HG03457 (cell line): ENCODE measurements around the gene PSMD3.
"Not testable (repeated sequence)": the region's sequence is repeated elsewhere in the genome, so short reads cannot be mapped to it uniquely, and the experiment has no call there.

Source experiments
- ATAC-seq: cut with Tn5 transposase; IDR thresholded peaks from one replicate; pipeline ENCODE4 v1.9.1; 2021; ENCODE audit warnings: moderate number of reproducible peaks; ENCODE audit not compliant: unreplicated experiment

PSMD3 gene

DNA sequence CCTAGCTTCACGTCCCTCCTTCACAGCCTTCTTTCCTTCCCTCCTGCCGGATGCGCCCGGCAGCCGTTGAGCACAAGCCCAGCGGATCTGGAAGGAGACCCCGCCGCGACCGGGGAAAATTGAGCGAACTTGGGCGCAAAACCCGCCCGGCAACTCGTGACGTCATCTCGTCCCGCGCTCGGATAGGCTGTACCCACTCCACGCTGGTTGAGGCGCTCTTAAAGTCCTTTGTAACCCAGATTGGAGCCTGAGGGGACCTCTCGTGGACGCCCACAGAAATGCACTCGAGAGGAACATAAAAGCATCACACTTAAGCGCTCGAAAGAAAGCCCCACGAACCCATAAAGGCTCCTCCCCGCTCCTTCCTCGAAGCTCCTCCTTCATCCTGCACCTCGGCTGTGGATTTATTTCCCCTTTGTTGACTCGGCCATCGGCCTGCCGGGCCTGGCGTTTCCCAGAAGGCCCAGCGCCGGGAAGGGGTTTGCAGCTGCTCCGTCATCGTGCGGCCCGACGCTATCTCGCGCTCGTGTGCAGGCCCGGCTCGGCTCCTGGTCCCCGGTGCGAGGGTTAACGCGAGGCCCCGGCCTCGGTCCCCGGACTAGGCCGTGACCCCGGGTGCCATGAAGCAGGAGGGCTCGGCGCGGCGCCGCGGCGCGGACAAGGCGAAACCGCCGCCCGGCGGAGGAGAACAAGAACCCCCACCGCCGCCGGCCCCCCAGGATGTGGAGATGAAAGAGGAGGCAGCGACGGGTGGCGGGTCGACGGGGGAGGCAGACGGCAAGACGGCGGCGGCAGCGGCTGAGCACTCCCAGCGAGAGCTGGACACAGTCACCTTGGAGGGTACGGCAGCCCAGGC is at the start of gene PSMD3:
Gene PSMD3, plus strand, starts transcription at position 457 of the 856 bp plus-strand sequence. Its CDS starts 164 bp downstream, at position 621.
- peak; percentile 81 for ATAC-seq

DNA sequence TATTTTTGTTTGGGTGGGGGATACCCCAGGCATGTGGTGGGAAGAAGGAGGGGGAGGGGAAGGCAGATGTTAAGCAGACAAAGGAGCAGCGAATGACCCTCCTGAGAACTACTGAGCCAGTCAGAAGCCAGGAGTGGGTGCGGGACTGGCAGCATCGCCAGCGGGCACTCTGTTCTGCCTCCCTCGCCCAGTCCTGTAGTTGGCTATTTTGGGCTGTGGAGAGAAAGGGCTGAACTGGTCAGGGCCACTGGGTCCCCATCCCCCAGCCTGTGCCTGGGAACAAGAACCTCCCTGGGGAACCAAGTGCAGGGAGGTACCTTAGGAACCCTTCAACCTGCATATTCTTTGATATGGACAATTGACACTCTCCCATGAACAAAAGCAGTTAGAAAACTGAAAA is 46.7 kb upstream of the PSMD3 start:
- ATAC-seq: no peak

DNA sequence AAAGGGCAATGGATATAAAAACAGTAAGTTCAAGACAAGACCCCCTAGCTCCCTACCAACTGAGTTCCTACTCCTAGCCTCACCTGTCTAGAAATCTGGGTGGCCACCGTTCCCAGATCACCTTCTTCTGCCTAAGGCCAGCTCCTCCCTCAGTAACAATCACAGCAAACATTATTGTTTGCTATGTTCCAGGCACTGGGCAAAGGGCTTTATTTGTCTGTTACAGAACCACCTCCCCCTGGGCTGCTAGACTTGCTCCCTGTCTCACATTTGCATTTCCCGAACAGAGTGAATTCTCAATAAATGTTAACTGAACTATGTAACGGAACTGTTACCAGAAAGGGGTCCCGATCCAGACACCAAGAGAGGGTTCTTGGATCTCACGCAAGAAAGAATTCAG is 46.3 kb upstream of the PSMD3 start:
- no peak for ATAC-seq

DNA sequence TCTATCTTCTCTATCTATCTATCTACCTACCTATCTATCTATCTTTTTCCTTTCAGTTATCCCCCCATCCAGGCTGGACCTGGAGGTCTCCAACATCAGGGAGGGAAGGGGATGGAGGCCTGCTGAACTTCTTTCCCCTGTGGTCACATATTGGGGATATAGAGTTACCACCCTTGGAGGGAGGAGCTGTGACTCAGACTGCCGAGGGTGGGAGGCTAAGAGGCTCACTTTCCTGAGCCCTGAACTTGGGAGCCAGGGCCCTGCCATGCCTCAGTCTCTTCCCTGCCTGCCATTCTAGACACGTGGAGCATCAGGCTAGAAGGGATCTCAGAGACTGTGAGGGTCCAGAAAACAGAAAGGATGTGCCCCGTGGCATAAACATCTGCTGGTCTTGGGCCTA is 44.7 kb upstream of the PSMD3 start:
- no peak for ATAC-seq

DNA sequence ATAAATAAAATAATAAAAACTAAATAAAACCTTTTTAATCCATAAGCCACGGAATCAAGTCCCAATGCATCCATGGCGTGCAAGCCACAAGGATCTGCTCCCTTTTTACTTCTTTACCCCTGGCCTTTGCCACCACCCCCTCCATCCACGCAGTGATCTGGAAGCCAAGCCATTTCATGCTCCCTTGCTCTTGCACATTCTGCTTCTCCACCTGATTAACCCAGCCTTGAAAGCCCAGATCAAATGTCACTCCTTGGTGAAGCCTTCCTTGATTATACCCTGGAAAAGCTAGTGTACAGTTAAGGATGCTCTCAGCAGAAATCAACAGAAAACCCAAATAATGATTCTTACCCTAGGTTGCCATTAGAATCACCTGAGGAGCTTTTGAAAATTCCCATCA is 43.2 kb upstream of the PSMD3 start:
- no peak for ATAC-seq

DNA sequence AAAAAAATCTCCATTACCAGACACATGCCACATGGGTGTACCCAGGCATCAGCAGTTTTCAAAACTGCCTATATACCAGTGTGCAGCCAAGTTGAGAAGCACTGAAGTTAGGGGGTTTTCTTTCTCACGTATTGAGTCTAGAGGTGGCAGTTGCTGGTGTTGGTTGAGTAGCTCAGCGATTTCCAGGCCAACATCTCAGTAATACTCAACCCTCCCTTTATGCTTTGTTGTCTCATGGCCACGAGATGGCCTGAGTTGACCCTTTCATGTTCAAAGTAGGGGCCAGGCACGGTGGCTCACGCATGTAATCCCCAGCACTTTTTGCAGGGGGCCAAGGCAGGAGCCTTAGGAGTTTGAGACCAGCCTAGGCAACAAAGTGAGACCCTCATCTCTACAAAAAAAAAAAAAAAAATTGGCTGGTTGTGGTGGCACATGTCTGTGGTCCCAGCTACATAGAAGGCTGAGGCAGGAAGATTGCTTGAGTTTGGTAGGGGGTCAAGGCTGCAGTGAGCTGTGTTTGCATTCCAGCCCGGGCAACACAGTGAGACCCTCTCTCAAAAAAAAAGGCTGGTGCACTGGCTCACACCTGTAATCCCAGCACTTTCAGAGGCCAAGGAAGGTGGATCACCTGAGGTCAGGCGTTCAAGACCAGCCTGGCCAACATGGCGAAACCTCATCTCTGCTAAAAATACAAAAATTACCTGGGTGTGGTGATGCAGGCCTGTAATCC is 42.3 kb upstream of the PSMD3 start:
- ATAC-seq: no peak

DNA sequence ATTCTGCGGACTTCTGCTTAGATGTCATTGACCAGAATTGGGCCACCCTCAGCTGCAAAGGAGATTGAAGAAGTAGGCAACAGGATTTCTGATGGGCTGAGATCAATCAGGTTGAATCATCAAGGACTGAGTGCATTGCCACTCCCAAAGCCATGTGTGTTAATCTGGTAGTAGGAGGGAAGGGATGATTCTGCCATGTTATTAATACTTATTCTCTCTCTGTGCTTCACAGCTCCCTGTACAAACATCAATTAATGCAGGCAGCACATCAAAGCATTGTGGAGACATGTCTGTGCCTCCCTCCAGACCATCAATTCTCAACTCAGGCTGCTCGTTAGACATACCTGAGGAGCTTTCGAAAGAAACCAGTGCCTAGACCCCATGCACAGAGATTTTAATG is 41.5 kb upstream of the PSMD3 start:
- no peak for ATAC-seq

DNA sequence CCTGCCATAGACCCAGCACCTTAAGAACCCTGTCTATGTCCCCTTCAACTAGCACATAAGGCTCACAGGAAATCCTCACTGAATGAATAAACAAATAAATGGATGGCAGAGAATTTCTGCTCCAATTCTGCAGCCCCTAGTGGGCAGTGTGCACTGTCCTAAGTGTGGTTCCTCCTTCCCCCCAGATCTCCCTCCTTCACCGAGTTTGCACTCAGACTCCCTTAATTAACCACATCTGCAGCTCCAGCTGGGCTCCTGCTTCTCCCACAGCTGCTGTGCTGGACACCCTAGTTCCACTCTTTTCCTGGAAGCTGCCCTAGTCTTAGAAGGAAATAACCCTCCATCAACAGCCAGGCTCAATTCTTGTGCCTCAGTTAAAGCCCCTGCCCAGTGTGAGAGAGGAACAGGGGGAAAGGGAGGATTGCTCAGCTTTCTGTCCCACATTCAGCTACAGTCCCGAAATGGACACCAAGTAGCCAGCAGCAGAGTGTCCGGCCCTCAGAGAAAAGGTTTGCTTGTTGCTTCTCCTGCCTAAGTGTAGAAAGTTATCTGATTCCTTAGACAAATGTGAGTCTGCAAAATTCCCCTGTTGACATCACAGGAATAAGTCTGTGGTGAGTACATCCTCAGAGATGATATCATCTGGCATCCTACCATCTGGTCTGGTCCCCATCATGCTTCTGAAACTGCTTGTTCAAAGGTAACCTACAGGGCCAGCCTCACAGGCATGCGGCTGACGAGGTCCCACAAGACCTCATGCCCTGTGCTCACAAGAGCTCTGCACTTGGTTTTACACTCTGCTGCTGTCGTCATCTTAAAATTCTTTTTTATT is 40.8 kb upstream of the PSMD3 start:
- ATAC-seq: peak; percentile 40

DNA sequence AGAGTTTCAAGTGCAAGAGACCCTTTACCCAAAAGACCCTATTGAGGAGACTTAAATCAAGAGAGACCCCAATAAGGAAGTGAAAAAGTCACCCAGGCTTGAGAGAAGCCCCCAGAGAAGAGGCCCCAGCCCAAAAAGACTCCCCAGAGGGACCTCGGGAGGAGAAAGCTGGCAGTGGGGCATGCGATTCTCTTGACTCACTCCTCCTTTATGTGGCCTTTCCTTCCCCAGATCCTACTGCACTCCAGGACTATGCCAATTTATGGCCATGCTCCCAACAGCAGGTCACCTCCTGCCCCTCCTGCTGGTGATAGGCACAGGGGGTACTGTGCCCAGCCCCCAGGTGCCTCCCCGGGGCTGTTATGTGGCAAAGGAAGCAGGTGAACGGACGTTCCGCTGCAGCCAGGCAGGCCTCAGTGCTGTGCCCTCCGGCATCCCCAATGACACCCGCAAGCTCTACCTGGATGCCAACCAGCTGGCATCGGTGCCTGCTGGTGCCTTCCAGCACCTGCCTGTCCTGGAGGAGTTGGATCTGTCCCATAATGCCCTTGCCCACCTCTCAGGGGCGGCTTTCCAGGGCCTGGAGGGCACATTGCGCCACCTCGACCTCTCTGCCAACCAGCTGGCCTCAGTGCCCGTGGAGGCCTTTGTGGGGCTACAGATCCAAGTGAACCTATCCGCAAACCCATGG is 36.8 kb upstream of the PSMD3 start:
- ATAC-seq: no peak

DNA sequence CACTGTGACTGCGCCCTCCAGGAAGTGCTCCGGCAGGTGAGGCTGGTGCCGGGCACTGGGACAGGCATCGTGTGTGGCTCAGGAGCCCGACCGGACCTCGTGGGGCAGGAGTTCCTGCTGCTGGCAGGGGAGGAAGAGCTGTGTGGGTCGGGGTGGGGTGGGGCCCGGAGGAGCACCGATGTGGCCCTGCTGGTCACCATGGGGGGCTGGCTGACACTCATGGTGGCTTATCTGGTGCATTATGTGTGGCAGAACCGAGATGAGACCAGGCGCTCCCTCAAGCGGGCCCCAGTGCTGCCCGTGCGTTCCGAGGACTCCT is 36.3 kb upstream of the PSMD3 start:
- no peak for ATAC-seq

DNA sequence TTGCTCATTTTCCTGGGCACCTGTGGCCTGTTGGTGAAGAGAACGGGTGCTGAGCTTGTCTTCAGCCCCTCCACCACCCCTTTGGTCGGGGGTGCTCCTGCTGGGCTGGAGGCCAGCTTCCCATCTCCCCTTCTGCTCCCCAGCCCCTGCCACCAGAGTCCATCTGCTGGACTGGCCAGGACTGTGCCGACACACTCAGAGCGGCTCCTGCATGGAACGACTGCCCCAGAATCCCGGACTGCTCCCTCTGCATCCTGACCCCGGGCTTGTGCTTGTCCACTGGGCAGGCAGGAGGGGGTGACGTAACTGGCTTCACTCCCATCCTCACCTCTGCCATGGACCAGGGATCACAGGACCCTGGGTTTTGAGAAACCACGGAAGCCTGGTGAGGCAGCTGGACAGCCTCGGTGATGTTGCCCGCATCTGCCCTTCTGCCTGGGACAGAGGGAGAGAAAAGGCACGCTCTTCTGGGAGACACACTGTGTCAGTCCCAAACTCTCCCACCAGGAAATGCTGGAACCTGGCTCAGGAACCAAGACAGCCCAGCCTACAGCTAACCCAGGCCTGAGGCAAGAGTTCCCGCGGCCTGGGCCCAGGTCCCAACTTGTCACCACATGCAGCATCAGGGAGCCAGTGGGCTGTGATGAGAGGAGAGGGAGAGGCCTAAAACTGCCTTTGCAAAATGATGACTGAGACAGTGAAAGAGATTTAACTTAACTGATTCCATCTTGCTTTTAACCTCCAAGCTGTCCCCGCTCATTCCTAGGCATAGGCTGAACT is 33.9 kb upstream of the PSMD3 start:
- ATAC-seq: no peak

DNA sequence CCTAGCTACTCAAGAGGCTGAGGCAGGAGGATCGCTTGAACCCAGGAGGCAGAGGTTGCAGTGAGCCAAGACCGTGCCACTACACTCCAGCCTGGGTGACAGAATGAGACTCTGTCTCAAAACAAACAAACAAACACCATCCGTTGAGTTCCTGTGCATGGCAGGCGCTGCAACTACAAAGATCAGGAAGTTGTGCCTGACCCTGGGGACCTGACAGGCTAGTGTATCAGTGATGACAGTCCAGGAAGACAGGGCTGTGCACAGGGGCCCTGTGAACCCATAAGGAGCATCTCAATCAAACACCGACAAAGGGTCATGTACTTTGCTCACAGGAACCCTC is 32.1 kb upstream of the PSMD3 start:
- ATAC-seq: not testable (repeated sequence)

DNA sequence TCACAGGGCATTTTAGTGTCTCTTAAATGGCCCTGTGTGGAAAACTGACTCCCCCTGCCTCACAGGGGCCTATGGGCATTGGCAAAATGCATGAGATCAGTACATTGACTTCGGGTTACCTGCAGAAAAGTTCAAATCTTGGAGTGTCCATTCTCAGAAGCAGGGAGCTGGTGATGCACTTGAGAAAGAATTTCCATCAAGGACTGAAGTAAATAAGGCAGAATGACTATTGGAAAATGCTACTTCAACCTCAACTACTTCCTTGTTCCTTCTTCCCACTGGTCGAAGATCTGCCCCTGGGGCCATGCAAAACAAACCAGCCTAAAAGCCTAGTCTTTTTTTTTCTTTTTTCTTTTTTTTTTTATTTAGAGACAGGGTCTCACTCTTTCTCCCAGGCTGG is 31.6 kb upstream of the PSMD3 start:
- no peak for ATAC-seq

DNA sequence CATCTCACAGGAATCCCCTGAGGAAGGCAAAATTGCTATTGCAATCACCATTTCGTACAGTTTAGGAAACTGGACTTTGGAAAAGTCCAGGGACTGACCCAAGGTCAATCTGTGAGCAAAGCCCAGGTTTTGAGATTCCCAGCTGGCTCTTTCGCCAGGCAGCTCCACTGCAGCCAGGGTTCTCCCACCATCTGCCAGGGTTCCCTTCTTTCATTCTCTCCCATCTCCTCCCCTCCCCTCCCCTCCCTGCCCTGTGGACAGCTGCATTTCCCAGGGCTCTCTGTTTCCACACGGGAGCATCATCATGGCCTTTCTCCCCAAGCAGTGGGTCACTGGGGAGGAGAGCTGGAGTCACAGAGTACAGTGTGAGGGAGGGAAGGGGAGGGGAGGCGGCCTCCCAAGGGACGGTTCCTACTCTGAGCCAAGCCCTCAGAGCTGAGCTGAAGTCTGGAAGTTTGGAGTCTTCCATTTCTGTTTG is 29.7 kb upstream of the PSMD3 start:
- no peak for ATAC-seq

DNA sequence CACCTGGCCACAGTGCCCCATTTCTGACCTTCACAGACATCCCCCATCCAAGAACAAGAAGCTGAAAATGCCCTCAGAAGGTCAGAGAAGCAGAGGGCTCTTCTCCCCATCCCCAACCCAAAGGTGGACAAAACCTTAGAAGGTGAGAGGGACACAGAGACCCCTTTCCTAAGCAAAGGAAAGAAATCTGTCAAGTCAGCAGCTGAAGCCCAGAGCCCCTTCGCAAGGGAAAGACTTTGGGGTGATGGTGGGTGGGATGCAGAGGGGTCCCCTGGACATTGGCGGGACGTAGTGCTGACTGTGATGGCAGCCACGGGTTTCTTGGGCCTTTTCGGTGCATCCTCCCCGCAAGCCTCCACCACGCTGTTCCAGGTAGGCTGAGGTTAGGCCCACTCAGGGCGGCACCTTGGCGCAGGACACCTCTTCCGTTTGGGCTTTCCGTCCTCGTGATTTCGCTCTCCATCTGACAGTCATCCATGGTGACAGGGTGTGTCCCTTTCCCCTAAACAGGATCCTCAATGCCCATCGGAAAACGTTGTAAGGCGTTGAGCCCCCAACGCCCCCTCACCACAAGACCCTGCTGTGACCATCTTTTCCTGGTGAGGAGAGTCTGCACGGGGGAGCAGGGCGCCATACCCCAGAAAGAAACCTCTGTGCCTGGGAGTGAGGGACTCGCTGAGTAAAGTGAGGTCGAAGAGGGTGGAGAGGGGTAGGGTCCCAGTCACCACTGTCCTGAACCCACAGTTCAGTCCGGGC is 28.5 kb upstream of the PSMD3 start:
- no peak for ATAC-seq

DNA sequence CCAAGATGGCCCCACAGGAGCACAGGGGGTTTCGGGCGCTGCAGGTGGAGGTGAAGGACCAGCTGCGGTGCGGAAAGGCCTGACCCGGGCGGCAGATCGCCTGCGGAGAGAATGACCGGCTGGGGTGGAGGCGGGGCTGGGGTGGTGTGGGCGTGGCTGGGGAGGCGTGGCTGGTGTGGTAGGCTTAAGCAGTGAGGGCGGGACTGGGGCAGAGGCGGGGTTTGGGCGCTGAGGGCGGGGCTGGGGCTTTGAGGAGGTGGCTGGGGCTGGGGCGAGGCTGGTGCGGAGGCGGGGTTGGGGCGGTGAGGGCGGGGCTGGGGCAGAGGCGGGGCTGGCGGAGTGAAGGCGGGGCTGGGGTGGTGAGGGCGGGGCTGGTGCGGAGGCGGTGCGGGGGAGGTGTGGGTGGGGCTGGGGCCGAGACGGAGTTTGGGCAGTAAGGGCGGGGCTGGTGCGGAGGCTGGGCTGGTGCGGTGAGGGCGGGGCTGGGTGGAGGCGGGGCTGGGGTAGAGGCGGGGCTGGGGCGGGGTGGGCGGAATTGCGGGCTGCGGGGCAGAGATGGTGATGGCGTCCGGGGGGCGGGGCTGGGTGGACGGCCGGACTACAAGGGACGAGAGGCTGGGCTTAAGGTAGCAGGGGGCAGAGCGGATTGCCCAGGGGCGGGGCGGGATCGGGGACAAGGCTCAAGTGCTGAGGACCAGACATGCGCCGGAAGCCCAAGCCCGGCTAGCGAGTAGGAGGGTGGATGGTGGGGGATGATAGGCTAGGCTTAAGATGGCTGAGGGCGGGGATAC is 27.7 kb upstream of the PSMD3 start:
- ATAC-seq: no peak

DNA sequence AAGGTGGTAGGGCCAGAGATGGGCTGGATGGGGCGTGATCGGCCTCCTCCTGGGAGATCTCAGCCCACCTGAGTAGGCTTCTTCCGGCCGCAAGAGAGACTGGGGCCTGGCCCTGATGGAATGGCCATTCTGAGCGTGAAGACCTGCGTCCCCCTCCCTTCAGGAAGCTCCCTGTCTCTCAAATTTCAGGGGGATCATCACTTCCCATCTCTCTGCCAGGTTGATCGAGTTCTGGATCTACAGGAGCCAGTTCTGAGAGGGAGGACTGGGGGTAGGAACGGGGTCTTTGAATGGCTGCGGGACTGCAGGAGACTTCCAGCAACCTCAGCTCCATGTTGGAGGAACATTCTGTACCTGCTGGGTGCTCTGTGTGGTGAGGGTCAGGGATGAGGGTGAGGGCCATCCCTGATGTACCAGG is 27.1 kb upstream of the PSMD3 start:
- ATAC-seq: no peak

DNA sequence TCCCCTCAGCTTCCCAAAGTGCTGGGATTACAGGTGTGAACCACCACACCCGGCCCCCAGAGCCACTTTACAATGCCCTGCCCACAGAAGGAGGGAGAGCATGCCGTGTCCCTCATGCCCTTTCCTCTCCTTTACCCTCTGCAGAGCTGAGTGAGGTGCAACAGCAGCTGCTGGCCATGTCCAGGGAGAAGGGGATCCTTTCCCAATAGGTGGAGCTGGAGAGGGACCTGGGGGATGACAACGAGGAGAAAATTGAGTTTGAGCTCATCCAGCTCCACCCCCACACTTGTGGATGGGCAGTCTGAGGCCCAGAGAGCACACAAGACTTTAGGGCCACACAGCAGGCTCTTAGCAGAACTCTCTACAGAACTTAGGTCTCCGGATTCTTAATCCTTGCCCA is 25.7 kb upstream of the PSMD3 start:
- ATAC-seq: no peak
